Measurements from ENCODE around the gene NDUFA7. TPM values are rescaled to one million over a fixed set of nuclear protein-coding genes. Genes with fewer than 3 reads are reported as not detected.

Gene NDUFA7
- total and polyA plus RNA-seq, 2 experiments from 2014 or later: 17.6 to 108 TPM

DNA sequence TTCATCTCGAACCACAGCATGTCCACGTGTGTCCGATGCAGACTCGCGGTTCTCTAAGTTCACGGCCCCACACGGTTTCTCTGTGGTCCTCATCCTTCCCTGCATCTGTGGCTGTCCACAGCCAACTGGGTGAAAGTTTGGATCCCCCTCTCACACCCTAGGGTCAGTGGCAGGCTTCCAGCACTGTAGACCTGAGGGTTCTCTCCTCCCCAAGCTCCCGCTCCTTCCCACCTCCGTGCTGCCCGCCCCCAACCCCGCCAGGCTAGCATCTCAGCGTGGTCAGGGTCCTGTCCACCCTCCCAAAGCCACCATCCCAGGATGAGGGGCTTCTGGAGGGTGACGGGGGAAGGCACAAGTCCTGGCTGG lies 45.8 kb upstream of the NDUFA7 start:
- no peaks in the 10 kb centered on the region for H3K27me3 ChIP-seq (replicated peaks; ENCODE audit: insufficient read depth)
- H3K9me3 ChIP-seq (ENCODE audit: low read depth): no peaks in the 10 kb centered on the region
- H3K27ac ChIP-seq: no peak overlapping the region
- H2AFZ ChIP-seq: no peak overlapping the region
- H3K9ac ChIP-seq: no peak overlapping the region
- H3K4me1 ChIP-seq (ENCODE audit: insufficient read depth): peaks cover 28% of the 10 kb centered on the region
- peak overlapping the region; percentile 66 for H3K4me2 ChIP-seq (ENCODE audit: unreplicated experiment)
- peaks cover 39% of the 10 kb centered on the region for H3F3A ChIP-seq (ENCODE audit: insufficient read depth)
- peak overlapping the region; percentile 53 for H3K4me3 ChIP-seq
- no peaks in the 10 kb centered on the region for H4K20me1 ChIP-seq (ENCODE audit: insufficient read depth)
- in situ Hi-C loops (cut with MboI): no loop called here
- H3K36me3 ChIP-seq (ENCODE audit: low read depth): no peaks in the 10 kb centered on the region
- H3K79me2 ChIP-seq (ENCODE audit: insufficient read depth): peaks cover 7% of the 10 kb centered on the region; the same call in 1 of the 2 replicates
- TF ChIP-seq EZH2phosphoT487 (IDR thresholded peaks at IDR 0.05; ENCODE audit: insufficient read depth, low read depth): no peak
- no peak for TF ChIP-seq EZH2 (IDR thresholded peaks at IDR 0.05; ENCODE audit: insufficient read depth, poor library complexity, severe bottlenecking)
- H3K9me2 ChIP-seq (ENCODE audit: insufficient read depth): no peaks in the 10 kb centered on the region
- DNase-seq: peak; percentile 40
- WGBS, 2 experiments (ENCODE audit: low coverage in 1 of 2, low lambda C conversion rate in 2 of 2, missing lambda C conversion rate in 2 of 2): 18 to 28% methylated on average over 9 to 13 of the region's 13 CpGs

- no peaks in the 10 kb centered on the region for H3K9me3 ChIP-seq (ENCODE audit: low read depth)
- no peaks in the 10 kb centered on the region for H3K9me2 ChIP-seq (ENCODE audit: insufficient read depth)
- no peak for DNase-seq
- no peak overlapping the region for H2AFZ ChIP-seq
- H3K4me3 ChIP-seq: no peak overlapping the region
- H3K4me1 ChIP-seq (ENCODE audit: insufficient read depth): peaks cover 31% of the 10 kb centered on the region
- 87 to 89% methylated on average over 11 of the region's 11 CpGs for WGBS, 2 experiments (ENCODE audit: low coverage in 1 of 2, low lambda C conversion rate in 2 of 2, missing lambda C conversion rate in 2 of 2)
- H3K27me3 ChIP-seq (replicated peaks; ENCODE audit: insufficient read depth): no peaks in the 10 kb centered on the region
- H3K4me2 ChIP-seq (ENCODE audit: unreplicated experiment): no peak overlapping the region
- H3K27ac ChIP-seq: no peak overlapping the region
- H4K20me1 ChIP-seq (ENCODE audit: insufficient read depth): no peaks in the 10 kb centered on the region
- H3K79me2 ChIP-seq (ENCODE audit: insufficient read depth): peaks cover 7% of the 10 kb centered on the region; the same call in 1 of the 2 replicates
- no peak for TF ChIP-seq EZH2 (IDR thresholded peaks at IDR 0.05; ENCODE audit: insufficient read depth, poor library complexity, severe bottlenecking)
- TF ChIP-seq EZH2phosphoT487 (IDR thresholded peaks at IDR 0.05; ENCODE audit: insufficient read depth, low read depth): no peak
- no peak overlapping the region for H3K9ac ChIP-seq
- H3F3A ChIP-seq (ENCODE audit: insufficient read depth): peaks cover 39% of the 10 kb centered on the region
- no peaks in the 10 kb centered on the region for H3K36me3 ChIP-seq (ENCODE audit: low read depth)
- in situ Hi-C loops (cut with MboI): no loop called here
These were observed 45.0 kb upstream of the NDUFA7 start for GRCh38 chr19:8366121-8366581.

DNA sequence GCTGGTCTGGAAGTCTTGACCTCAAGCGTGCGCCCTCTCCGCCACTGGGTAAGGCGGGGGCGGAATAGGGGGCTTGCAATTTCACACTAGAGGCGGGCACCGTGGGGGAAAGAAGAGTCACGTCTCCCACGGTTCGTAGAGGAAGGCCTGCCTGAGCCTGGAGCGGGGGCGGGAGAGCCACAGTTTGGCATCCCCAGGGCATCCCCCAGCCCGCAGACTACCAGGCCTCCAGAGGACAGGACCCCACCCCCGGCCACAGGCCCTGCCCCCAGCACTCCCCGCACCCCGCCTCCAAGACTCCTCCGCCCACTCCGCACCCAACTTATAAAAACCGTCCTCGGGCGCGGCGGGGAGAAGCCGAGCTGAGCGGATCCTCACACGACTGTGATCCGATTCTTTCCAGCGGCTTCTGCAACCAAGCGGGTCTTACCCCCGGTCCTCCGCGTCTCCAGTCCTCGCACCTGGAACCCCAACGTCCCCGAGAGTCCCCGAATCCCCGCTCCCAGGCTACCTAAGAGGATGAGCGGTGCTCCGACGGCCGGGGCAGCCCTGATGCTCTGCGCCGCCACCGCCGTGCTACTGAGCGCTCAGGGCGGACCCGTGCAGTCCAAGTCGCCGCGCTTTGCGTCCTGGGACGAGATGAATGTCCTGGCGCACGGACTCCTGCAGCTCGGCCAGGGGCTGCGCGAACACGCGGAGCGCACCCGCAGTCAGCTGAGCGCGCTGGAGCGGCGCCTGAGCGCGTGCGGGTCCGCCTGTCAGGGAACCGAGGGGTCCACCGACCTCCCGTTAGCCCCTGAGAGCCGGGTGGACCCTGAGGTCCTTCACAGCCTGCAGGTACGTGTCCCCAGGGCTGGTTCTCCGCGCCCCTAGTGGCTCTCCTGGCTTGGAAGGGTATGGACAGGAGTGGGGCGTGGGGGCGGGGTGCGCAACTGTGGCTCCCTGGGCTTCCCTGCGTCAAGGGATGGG lies 42.9 kb upstream of the NDUFA7 start, which contains the start of gene ANGPTL4:
Gene ANGPTL4 (plus strand): TSS at position 353 of the 969 bp plus-strand sequence. CDS start 167 bp downstream, at position 520.
- Histone ChIP-seq H3F3A (ENCODE audit: insufficient read depth) (peaks cover 25% of the 10 kb centered on the region), H3K4me2 (ENCODE audit: unreplicated experiment) (peak within 1 kb of the TSS; percentile 82), H3K9me3 (ENCODE audit: low read depth) (no peaks in the 10 kb centered on the region), H3K9ac (peak within 1 kb of the TSS; percentile 72), H4K20me1 (ENCODE audit: insufficient read depth) (no peaks in the 10 kb centered on the region), H2AFZ (peak within 1 kb of the TSS; percentile 75), H3K36me3 (ENCODE audit: low read depth) (no peaks in the 10 kb centered on the region), H3K27ac (peak within 1 kb of the TSS; percentile 83), H3K79me2 (ENCODE audit: insufficient read depth) (peaks cover 7% of the 10 kb centered on the region; the same call in 1 of the 2 replicates), H3K27me3 (replicated peaks; ENCODE audit: insufficient read depth) (no peaks in the 10 kb centered on the region), H3K9me2 (ENCODE audit: insufficient read depth) (no peaks in the 10 kb centered on the region), H3K4me1 (ENCODE audit: insufficient read depth) (peaks cover 31% of the 10 kb centered on the region), H3K4me3 (peak within 1 kb of the TSS; percentile 76)
- TF ChIP-seq EZH2phosphoT487 (IDR thresholded peaks at IDR 0.05; ENCODE audit: insufficient read depth, low read depth) (no peak), EZH2 (IDR thresholded peaks at IDR 0.05; ENCODE audit: insufficient read depth, poor library complexity, severe bottlenecking) (no peak)
- peak; percentile 81 for DNase-seq
- whole genome bisulfite sequencing, 2 experiments (ENCODE audit: low coverage in 1 of 2, low lambda C conversion rate in 2 of 2, missing lambda C conversion rate in 2 of 2): 1% methylated on average over 58 to 77 of the region's 81 CpGs
- in situ Hi-C loops (cut with MboI): no loop called here

DNA sequence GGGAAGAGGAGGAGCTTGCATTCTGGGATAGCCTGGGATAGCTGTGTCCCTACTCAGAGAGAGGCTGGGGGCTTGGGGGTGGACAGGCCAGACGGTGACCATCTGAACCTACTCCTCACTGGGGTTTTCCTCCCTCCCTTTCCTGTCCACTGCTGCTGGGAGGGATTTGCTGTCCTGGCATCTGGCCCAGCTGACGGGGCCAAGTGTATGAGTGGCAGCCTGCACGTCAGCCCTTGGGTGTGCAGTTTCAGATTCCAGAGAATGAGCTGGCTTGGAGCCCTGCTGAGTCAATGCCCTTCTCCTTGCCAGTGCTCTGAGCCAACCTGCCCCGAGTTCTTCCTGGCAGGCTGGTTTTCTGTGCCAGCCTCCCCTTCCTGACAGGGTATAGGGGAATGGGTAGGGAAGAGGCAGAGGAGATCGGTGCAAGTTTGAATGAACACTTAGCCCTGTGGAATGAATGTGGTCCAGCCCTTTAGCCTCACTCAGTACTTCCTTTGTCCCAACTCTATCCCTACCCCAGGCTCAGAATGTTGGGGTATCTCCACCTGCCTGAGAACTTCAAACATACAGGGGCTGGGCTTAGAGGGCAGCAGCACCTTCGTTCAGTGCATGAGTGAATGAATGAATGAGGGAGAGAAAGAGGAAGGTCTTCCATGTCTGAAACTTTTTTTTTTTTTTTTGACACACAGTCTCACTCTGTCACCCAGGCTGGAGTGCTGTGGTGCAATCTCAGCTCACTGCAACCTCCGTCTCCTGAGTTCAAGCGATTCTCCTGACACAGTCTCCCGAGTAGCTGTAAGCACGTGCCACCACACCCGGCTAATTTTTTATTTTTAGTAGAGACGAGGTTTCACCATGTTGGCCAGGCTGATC lies 41.0 kb upstream of the NDUFA7 start:
- Histone ChIP-seq H3K9me3 (ENCODE audit: low read depth) (no peaks in the 10 kb centered on the region), H3K9me2 (ENCODE audit: insufficient read depth) (no peaks in the 10 kb centered on the region), H3F3A (ENCODE audit: insufficient read depth) (peaks cover 11% of the 10 kb centered on the region), H3K27ac (peak overlapping the region; percentile 83), H3K9ac (peak overlapping the region; percentile 65), H3K79me2 (ENCODE audit: insufficient read depth) (peaks cover 7% of the 10 kb centered on the region; the same call in 1 of the 2 replicates), H3K4me2 (ENCODE audit: unreplicated experiment) (peak overlapping the region; percentile 59), H2AFZ (no peak overlapping the region), H3K36me3 (ENCODE audit: low read depth) (no peaks in the 10 kb centered on the region), H3K4me3 (peak overlapping the region; percentile 43), H3K27me3 (replicated peaks; ENCODE audit: insufficient read depth) (no peaks in the 10 kb centered on the region), H3K4me1 (ENCODE audit: insufficient read depth) (peaks cover 21% of the 10 kb centered on the region), H4K20me1 (ENCODE audit: insufficient read depth) (no peaks in the 10 kb centered on the region)
- in situ Hi-C loops (cut with MboI): no loop called here
- WGBS, 2 experiments (ENCODE audit: low coverage in 1 of 2, low lambda C conversion rate in 2 of 2, missing lambda C conversion rate in 2 of 2): 5 to 6% methylated on average over 10 to 12 of the region's 12 CpGs
- TF ChIP-seq EZH2 (IDR thresholded peaks at IDR 0.05; ENCODE audit: insufficient read depth, poor library complexity, severe bottlenecking): no peak
- no peak for TF ChIP-seq EZH2phosphoT487 (IDR thresholded peaks at IDR 0.05; ENCODE audit: insufficient read depth, low read depth)
- peak; percentile 99 for DNase-seq
